T-helper 1 cell treated with Interleukin-12 subunit alpha and Interleukin-12 subunit beta and Interleukin-4 antibody, amounts not matched to agents 30 μg/mL and 1 μg/mL, for 36 hours (primary cell): ENCODE results near the gene MAPRE3.

ENCODE experiments used
- H3K27ac Mint-ChIP-seq: one replicate; pipeline ENCODE4 v1.8.0; 2021; ENCODE audit warnings: mild to moderate bottlenecking, mixed read lengths
- H3K27me3 Mint-ChIP-seq: one replicate; pipeline ENCODE4 v1.8.0; 2021; ENCODE audit warnings: low read depth, mixed read lengths
- H3K36me3 Mint-ChIP-seq: one replicate; pipeline ENCODE4 v1.8.0; 2021; ENCODE audit warnings: low read depth, mixed read lengths
- H3K4me1 Mint-ChIP-seq: one replicate; pipeline ENCODE4 v1.8.0; 2021; ENCODE audit warnings: low read depth, mixed read lengths
- H3K4me3 Mint-ChIP-seq: one replicate; pipeline ENCODE4 v1.8.0; 2021; ENCODE audit warnings: mild to moderate bottlenecking, moderate library complexity, mixed read lengths
- H3K9me3 Mint-ChIP-seq: one replicate; pipeline ENCODE4 v1.8.0; 2021; ENCODE audit warnings: mixed read lengths

The MAPRE3 gene

GRCh38 chr2:26941486-26941885 is 29.0 kb upstream of the MAPRE3 start:
- no peak overlapping the region for H3K27ac Mint-ChIP-seq
- H3K36me3 Mint-ChIP-seq = no peaks in the 10 kb centered on the region
- peaks cover 6% of the 10 kb centered on the region for H3K27me3 Mint-ChIP-seq

GRCh38 chr2:26942543-26943295 is 27.7 kb upstream of the MAPRE3 start:
- Mint-ChIP-seq H3K4me3 (no peak overlapping the region), H3K27me3 (peaks cover 6% of the 10 kb centered on the region), H3K9me3 (no peaks in the 10 kb centered on the region), H3K36me3 (no peaks in the 10 kb centered on the region), H3K27ac (no peak overlapping the region), H3K4me1 (peaks cover 4% of the 10 kb centered on the region)

More at GRCh38 chr2:26941486-26941885, 29.0 kb upstream of the MAPRE3 start:
- Mint-ChIP-seq H3K4me1 (peaks cover 4% of the 10 kb centered on the region), H3K9me3 (no peaks in the 10 kb centered on the region), H3K4me3 (no peak overlapping the region)

DNA sequence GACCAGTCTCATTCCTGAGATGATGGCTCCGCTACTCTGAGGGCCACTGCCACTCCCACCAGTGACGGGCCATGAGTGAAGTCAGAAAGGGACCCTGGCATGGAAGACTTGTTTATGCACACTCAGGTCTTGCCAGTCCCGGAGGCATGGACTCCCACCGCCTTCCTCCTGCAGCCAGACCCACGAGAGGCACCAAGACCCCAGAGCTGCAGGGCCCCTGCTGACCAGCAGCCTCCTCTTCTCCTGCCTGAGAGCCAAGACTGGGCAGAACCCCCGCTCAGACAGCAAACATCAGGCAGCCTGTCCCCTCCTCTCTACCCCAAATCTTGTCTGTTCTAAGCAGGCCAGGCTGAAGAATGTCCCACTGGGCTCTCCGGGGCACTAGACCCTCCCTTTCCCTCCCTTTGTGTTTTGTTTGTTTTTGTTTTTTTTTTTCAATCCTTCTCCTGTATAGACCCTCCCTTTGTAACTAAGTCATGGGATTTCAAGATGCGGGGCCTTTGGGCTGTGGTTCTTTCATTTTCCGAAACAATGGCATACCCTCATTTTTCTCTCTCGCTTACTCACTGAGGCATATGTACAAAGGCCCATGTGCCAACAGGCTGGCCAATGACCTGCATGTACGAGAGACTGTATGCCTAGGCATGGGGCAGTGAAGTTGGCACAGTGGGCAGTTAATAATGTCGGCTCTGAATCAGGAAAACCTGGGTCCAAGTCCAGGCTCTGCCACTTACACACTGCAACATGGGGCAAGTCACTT is 24.3 kb upstream of the MAPRE3 start:
- Mint-ChIP-seq H3K27ac (no peak overlapping the region), H3K9me3 (no peaks in the 10 kb centered on the region), H3K4me1 (peaks cover 4% of the 10 kb centered on the region), H3K36me3 (no peaks in the 10 kb centered on the region), H3K4me3 (no peak overlapping the region), H3K27me3 (peaks cover 6% of the 10 kb centered on the region)

- H3K4me3 Mint-ChIP-seq = no peak overlapping the region
- no peaks in the 10 kb centered on the region for H3K9me3 Mint-ChIP-seq
- peaks cover 6% of the 10 kb centered on the region for H3K27me3 Mint-ChIP-seq
- H3K27ac Mint-ChIP-seq = no peak overlapping the region
- peaks cover 4% of the 10 kb centered on the region for H3K4me1 Mint-ChIP-seq
- H3K36me3 Mint-ChIP-seq = no peaks in the 10 kb centered on the region
Measured at GRCh38 chr2:26946841-26947784, 23.3 kb upstream of the MAPRE3 start.

DNA sequence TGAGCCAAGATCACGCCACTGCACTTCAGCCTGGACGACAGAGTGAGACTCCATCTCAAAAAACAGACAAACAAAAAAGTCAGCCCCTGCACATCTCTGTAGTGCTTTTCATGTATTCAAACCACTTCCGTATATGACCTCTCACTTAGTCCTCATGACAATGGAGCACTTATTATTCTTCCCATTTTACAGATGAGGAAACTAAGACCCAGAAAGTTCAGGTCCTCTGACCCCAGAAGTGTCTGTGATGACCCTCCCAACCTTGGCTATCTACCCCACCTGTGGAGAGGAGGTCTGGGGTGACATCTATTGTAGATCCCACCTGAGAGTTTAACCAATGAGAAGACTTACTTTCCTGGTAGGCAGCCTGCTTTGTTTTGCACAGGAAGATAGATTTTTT is 21.6 kb upstream of the MAPRE3 start:
- Mint-ChIP-seq H3K27me3 (peaks cover 6% of the 10 kb centered on the region), H3K4me3 (no peak overlapping the region), H3K4me1 (no peaks in the 10 kb centered on the region), H3K27ac (no peak overlapping the region), H3K9me3 (no peaks in the 10 kb centered on the region), H3K36me3 (no peaks in the 10 kb centered on the region)

DNA sequence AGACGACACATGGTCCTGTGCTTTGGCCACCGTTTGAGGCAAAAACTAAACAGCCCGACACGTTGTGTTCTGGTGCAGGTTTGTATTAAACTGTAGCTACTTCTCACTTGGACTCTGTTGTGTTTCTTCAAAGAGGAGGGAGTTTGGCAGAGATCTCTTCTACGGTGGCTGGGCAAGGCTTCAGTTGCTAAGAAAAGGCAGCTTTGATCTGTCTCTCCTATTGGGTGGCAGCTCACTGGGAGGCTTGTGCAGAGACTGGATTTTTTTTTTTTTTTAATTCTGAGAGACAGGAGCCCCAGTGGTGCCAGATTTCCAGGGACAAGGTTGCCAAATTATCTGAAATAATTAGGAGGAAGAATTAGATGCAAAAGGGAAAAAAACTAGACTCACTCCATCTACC is 20.2 kb upstream of the MAPRE3 start:
- Mint-ChIP-seq H3K4me3 (no peak overlapping the region), H3K27ac (no peak overlapping the region), H3K27me3 (peaks cover 19% of the 10 kb centered on the region), H3K36me3 (no peaks in the 10 kb centered on the region), H3K4me1 (no peaks in the 10 kb centered on the region), H3K9me3 (no peaks in the 10 kb centered on the region)

- Mint-ChIP-seq H3K27ac (no peak overlapping the region), H3K27me3 (peaks cover 25% of the 10 kb centered on the region), H3K4me3 (no peak overlapping the region), H3K9me3 (no peaks in the 10 kb centered on the region), H3K36me3 (no peaks in the 10 kb centered on the region), H3K4me1 (no peaks in the 10 kb centered on the region)
Measured at GRCh38 chr2:26951236-26951635, 19.2 kb upstream of the MAPRE3 start.

GRCh38 chr2:26952374-26952773 is 18.1 kb upstream of the MAPRE3 start:
- peaks cover 28% of the 10 kb centered on the region for H3K27me3 Mint-ChIP-seq
- H3K4me1 Mint-ChIP-seq = no peaks in the 10 kb centered on the region
- no peaks in the 10 kb centered on the region for H3K36me3 Mint-ChIP-seq
- H3K4me3 Mint-ChIP-seq = no peak overlapping the region
- no peaks in the 10 kb centered on the region for H3K9me3 Mint-ChIP-seq
- H3K27ac Mint-ChIP-seq = no peak overlapping the region

- H3K36me3 Mint-ChIP-seq = no peaks in the 10 kb centered on the region
- no peaks in the 10 kb centered on the region for H3K4me1 Mint-ChIP-seq
- no peaks in the 10 kb centered on the region for H3K9me3 Mint-ChIP-seq
- H3K27me3 Mint-ChIP-seq = peaks cover 42% of the 10 kb centered on the region
- no peak overlapping the region for H3K4me3 Mint-ChIP-seq
- no peak overlapping the region for H3K27ac Mint-ChIP-seq
Measured at GRCh38 chr2:26954135-26954534, 16.3 kb upstream of the MAPRE3 start.

DNA sequence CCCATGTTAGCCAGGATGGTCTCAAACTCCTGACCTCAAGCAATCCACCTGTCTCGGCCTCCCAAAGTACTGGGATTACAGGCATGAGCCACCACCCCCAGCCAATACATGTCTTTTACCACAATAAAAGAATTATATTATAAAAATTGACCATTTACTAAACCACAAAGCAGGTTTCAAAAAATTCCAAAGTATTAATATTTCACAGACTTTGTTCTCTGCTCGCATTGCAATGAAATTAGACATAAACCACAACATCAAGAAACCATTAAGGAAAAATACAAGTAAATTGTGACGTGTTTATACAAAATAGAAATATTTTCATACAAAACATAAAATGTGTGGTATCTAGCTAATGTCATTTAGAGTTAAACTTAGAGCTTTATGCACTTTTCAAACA is 13.4 kb upstream of the MAPRE3 start:
- peaks cover 51% of the 10 kb centered on the region for H3K27me3 Mint-ChIP-seq
- H3K4me3 Mint-ChIP-seq = no peak overlapping the region
- peaks cover 3% of the 10 kb centered on the region for H3K4me1 Mint-ChIP-seq
- H3K9me3 Mint-ChIP-seq = no peaks in the 10 kb centered on the region
- no peak overlapping the region for H3K27ac Mint-ChIP-seq
- no peaks in the 10 kb centered on the region for H3K36me3 Mint-ChIP-seq

GRCh38 chr2:26957534-26957933 is 12.9 kb upstream of the MAPRE3 start:
- Mint-ChIP-seq H3K9me3 (no peaks in the 10 kb centered on the region), H3K36me3 (no peaks in the 10 kb centered on the region), H3K4me1 (peaks cover 4% of the 10 kb centered on the region), H3K27me3 (peaks cover 47% of the 10 kb centered on the region), H3K27ac (no peak overlapping the region), H3K4me3 (no peak overlapping the region)

DNA sequence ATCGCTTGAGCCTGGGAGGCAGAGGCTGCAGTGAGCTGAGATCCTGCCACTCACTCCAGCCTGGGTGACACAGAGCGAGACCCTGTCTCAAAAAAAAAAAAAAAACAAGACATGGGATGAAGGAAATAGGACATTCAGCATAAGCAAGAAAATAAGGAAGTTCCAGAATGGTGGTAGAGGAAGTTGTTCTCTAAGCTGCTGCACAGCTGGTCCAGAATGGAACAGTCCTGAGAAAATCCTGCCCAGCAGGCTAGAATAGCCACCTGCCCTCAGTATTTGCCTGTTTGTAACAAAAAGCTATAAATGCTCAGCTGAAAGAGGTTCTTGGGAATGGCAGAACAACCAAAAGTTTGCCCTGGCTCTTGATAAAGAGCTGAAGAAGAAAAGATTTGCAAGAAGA is 11.1 kb upstream of the MAPRE3 start:
- no peak overlapping the region for H3K4me3 Mint-ChIP-seq
- H3K9me3 Mint-ChIP-seq = no peaks in the 10 kb centered on the region
- H3K36me3 Mint-ChIP-seq = no peaks in the 10 kb centered on the region
- peaks cover 6% of the 10 kb centered on the region for H3K4me1 Mint-ChIP-seq
- no peak overlapping the region for H3K27ac Mint-ChIP-seq
- H3K27me3 Mint-ChIP-seq = peaks cover 39% of the 10 kb centered on the region

GRCh38 chr2:26964446-26965130 is 5.8 kb upstream of the MAPRE3 start:
- Mint-ChIP-seq H3K4me3 (no peak overlapping the region), H3K36me3 (peaks cover 4% of the 10 kb centered on the region), H3K27me3 (peaks cover 34% of the 10 kb centered on the region), H3K9me3 (no peaks in the 10 kb centered on the region), H3K27ac (no peak overlapping the region), H3K4me1 (peaks cover 9% of the 10 kb centered on the region)

- Mint-ChIP-seq H3K27ac (no peak overlapping the region), H3K27me3 (peaks cover 54% of the 10 kb centered on the region), H3K4me1 (peaks cover 13% of the 10 kb centered on the region), H3K9me3 (no peaks in the 10 kb centered on the region), H3K4me3 (no peak overlapping the region), H3K36me3 (peaks cover 4% of the 10 kb centered on the region)
Measured at GRCh38 chr2:26968001-26968400, 2.4 kb upstream of the MAPRE3 start.
